Gastroesophageal sphincter (tissue), 3 donors: ENCODE measurements around the gene TMEM181.

Experiments used
- POLR2AphosphoS5 ChIP-seq: sonication (generic); formaldehyde crosslinking; IDR thresholded peaks from one replicate; pipeline ENCODE4 v1.6.1; 2017; ENCODE audit warnings: antibody characterized with exemption
- TF ChIP-seq, protein P1 (sequence below), 4 experiments: fragments of 200-600 bp in 2 of 4; fragments of 450-650 bp in 2 of 4; sonication (generic) in 1 of 4; IDR thresholded peaks; one replicate each; pipeline ENCODE4 v1.5.1; 2017 to 2019; ENCODE audit warnings: antibody characterized with exemption in 4 of 4, mild to moderate bottlenecking in 2 of 4, moderate library complexity in 2 of 4

GRCh38 chr6:158674342-158675131 is 114.6 kb downstream of the TMEM181 start:
- TF ChIP-seq, protein P1, sequence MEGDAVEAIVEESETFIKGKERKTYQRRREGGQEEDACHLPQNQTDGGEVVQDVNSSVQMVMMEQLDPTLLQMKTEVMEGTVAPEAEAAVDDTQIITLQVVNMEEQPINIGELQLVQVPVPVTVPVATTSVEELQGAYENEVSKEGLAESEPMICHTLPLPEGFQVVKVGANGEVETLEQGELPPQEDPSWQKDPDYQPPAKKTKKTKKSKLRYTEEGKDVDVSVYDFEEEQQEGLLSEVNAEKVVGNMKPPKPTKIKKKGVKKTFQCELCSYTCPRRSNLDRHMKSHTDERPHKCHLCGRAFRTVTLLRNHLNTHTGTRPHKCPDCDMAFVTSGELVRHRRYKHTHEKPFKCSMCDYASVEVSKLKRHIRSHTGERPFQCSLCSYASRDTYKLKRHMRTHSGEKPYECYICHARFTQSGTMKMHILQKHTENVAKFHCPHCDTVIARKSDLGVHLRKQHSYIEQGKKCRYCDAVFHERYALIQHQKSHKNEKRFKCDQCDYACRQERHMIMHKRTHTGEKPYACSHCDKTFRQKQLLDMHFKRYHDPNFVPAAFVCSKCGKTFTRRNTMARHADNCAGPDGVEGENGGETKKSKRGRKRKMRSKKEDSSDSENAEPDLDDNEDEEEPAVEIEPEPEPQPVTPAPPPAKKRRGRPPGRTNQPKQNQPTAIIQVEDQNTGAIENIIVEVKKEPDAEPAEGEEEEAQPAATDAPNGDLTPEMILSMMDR (IDR thresholded peaks at IDR 0.05), result no peak
- no peak for TF ChIP-seq POLR2AphosphoS5
